ENCODE results near the gene ANTXR1.
A peak's percentile ranks its signal among the peaks of the same experiment; 100 is the strongest.

ANTXR1 gene

GRCh38 chr2:69134306-69134945, 121.4 kb downstream of the ANTXR1 start:
- DNase-seq (ENCODE audit: low spot score) = no peak

DNA sequence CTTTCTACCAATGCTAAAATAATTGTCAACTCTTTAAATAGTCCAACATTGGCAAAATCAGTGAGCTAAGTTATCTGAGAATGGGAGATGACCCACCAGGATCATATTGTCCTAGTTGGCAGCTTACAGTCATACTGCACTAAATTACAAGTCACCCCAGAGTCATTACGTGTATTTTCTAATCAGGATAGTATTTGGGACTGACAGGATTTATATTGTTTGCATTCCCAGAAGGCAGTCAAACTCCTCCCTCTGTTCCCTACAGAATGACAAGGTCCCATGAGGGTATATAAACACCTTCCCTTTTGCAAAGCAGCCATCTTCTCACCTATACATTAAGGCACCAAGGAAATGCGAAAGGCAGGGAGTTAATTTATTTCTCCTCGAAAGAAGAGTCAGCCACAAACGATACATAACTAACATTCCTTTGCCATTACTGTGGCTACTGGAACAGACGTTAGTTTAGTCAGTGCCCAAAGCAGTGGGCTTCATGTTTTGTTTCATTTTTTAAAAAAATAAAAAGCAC, 125.3 kb downstream of the ANTXR1 start:
- DNase-seq (ENCODE audit: low spot score) = no peak

GRCh38 chr2:69138793-69139459, 125.9 kb downstream of the ANTXR1 start:
- no peak for DNase-seq (ENCODE audit: low spot score)

- no peak for DNase-seq (ENCODE audit: low spot score)
Observed at GRCh38 chr2:69139778-69140670, 127.0 kb downstream of the ANTXR1 start.

DNA sequence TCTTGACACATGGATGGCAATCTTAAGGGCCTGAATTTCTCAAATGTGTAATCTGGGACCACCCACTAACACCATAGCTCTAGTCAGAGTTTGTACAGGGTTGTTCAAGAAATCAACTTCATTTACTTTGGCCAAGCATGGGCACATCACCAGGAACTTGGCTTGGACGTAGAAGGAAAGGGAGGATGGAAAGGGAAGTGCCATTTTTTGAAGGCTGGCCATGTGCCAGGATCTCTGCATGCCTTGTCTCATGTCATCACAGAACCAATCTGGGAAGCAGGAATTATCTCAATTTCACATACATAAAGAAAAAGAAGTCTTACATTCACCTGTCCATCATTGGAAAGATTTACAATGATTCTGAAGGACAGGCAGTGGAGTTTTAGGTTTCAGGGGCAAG, 128.1 kb downstream of the ANTXR1 start:
- DNase-seq (ENCODE audit: low spot score) = no peak

DNA sequence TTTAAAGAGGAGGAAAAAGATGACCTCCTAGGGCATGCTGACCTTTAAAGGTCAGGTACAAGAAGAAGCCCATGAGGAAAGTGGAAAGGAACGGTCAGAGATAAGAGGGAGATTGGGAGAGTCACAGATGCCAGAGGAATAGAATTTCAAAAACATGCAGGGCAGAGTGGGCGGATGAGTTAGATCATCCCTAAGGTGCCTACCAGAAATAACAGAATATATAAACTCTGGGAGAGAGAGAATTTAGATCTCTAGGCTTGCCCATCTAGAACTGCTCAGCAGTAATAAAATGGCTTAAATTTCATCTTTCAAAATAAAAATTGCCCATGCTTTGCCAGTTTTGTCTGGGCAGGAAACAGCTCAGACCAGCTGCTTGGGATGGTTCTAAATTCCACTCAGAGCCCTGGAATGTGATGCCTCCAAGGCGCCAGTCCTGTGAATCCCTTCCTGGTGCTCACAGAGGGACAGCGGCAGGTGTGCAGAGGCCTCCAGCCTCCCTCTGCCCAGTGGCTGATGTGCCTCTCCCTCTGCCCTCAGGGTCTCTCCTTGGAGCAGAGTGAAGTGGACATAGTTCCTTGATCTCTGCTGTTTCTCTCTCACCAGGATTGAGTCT, 130.9 kb downstream of the ANTXR1 start:
- no peak for DNase-seq (ENCODE audit: low spot score)

DNA sequence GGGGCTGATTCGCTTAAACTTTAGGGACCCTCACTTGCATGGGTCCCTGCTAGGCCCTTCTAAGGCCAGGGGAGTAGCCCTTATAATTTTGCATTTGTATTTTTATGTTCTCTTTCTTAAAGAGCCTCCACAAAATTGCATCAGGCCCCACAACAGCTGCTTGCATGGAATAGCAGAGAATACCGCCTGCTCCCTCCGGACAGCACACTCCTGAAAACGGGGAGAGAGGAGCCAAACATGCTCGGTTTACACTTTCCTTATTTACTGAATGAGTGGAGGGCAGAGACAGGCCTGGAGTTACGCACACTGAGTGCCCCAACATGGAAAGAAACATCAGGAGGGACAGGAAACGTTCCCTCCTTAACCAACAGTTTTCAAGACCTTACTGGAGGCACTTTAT, 132.2 kb downstream of the ANTXR1 start:
- DNase-seq (ENCODE audit: low spot score) = no peak

GRCh38 chr2:69147841-69148533, 135.0 kb downstream of the ANTXR1 start:
- DNase-seq (ENCODE audit: low spot score) = no peak

- no peak for DNase-seq (ENCODE audit: low spot score)
Observed at GRCh38 chr2:69149631-69150215, 136.7 kb downstream of the ANTXR1 start.

GRCh38 chr2:69151931-69152330, 139.0 kb downstream of the ANTXR1 start:
- DNase-seq (ENCODE audit: low spot score) = no peak

DNA sequence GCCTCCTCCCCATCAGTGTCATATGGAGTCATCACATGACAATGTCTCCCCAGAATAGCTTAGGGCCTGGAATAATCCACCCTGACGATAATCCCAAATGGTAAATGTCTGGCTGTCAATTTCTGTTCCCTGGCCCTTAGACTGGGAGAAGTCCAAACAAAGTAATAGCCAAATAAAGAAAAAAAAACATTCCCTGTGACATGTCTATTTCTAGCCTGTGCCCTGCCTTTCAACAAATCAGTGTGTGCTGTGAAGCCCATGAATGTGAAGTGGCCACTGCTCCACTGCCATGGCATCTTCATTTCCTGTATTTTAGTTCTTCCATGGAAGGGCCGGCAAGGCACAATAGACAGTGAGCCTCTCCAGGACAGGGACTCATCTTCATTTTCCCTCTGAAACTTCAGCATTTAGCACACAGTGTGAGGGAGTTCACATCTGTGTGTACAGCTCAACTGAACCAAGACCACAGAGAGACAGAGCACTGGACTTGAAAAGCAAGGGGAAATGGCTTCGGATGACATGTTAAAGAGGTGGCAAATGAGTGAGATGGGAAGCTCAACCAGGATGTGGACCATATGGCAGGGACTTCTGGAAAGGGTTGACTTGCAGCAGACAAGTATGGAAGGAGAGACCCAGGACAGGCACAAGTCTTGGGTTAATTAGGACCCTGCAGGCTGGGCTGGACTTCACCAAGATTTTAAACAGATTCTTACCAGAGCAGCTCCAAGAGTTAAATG, 140.0 kb downstream of the ANTXR1 start:
- DNase-seq (ENCODE audit: low spot score) = no peak

DNA sequence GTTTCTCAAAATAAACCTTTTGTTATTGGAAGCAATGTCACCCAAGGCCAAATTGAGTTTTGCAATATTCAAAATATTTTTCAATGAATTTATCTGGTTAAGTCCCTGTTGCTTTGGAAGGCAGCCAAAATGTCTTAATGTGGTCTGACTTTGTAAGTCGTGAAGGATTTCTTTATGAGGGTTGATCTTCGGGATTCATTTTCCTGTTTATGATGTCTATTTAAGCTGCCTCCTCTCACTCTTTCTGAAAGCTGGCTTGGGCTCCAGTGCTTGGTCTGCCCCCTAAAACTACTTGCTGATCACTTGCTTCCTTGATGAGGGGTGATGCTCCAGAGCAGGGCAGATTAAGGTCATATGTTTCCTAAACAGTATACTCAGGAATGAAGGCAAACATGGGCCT, 141.1 kb downstream of the ANTXR1 start:
- DNase-seq (ENCODE audit: low spot score) = no peak

- DNase-seq (ENCODE audit: low spot score) = no peak
Observed at GRCh38 chr2:69156624-69157023, 143.6 kb downstream of the ANTXR1 start.

DNA sequence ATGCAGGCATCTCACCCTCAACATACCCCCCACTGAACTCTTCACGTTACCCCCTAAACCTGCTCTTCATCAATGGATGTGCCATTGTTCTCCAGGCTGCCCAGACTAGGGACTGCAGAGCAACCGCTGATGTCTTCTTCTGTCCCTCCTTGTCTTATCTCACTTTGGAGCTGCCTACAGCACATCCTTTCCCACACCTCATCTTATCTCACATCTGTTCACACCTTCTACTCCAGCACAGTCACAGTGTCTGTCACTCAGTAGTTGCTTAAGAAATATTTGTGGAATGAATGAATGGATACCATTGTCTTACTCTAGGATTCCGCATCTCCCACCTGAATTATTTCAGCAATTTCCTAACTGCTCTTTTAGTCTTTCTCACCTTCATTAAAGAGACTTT, 144.5 kb downstream of the ANTXR1 start:
- DNase-seq (ENCODE audit: low spot score) = no peak

DNA sequence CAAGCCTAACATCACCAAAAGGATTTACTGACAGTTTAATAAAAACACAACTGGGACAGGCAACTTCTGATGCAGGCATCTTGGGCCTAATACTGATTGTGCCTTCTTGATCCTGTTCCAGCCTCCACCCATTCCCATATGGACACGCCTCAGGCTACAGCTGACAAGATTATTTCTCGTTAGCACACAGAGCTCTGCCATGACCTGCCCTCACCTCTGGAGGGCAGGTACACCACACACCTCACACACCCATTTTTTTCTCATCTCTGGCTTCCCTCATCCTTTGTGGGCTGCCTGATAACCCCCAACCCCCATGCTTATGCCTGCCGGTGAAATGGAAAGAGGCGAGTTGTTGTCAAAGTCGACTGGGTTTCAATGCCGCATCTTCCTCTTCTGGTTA, 147.0 kb downstream of the ANTXR1 start:
- DNase-seq (ENCODE audit: low spot score) = peak; percentile 53

DNA sequence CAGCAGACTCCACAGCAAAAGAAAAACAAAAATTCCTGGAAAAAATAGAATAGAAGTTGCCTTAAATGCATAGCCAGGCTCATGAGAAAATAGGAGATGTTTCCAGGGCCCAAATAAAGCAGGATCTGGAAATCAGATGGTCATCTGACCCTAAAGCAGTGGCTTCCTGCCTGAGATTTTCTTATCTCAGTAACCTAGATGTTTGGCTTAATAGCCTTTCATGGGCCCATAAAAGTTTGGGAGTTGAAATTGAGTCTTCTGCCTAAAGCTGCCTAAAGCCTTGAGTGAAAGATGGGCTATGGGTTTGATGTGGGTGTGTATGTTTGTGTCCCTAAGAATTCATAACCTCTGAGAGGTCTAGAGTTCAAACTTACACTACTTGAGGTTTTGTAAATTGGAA, 149.1 kb downstream of the ANTXR1 start:
- DNase-seq (ENCODE audit: low spot score) = no peak

GRCh38 chr2:69163109-69163508, 150.1 kb downstream of the ANTXR1 start:
- DNase-seq (ENCODE audit: low spot score) = no peak

DNA sequence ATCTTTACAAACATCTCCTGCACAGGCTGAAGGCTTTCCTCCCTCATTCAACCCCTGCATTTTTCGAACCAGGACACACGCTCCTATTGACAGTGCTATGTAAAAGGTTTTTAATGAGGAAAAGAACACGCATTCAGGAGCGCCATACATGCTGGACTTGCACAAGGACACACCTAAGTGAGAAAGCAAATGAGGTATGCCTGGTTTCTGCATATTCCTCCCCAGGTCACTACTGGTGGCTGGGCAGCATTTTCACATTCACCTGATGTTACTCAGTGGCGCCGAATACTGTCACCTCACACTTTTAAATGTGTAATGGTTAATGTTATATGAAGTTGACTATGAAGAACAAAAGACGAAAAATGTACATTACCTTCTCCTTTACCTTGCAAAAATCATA, 150.6 kb downstream of the ANTXR1 start:
- no peak for DNase-seq (ENCODE audit: low spot score)

GRCh38 chr2:69164061-69164778, 151.2 kb downstream of the ANTXR1 start:
- DNase-seq (ENCODE audit: low spot score) = peak; percentile 61
